BLaER1 treated with 17β-estradiol and CSF1 and Interleukin-3, amounts not matched to agents 10 nM and 100 nM (cell line): ENCODE results near the gene STIM2.
A peak's percentile ranks its signal among the peaks of the same experiment; 100 is the strongest.

Source experiments
- H3K27ac ChIP-seq, 11 experiments: shearing (Covaris generic); formaldehyde crosslinking; 2 replicates each; pipeline ENCODE4 v1.8.1; 2022
- H3K27me3 ChIP-seq, 11 experiments: shearing (Covaris generic); formaldehyde crosslinking; 2 replicates each; pipeline ENCODE4 v1.8.1; 2022
- H3K36me3 ChIP-seq, 11 experiments: shearing (Covaris generic); formaldehyde crosslinking; 2 replicates each; pipeline ENCODE4 v1.8.1; 2022
- H3K4me1 ChIP-seq, 10 experiments: shearing (Covaris generic); formaldehyde crosslinking; 2 replicates each; pipeline ENCODE4 v1.8.1; 2022
- H3K4me2 ChIP-seq, 11 experiments: shearing (Covaris generic); formaldehyde crosslinking; 2 replicates each; pipeline ENCODE4 v1.8.1; 2022
- H3K4me3 ChIP-seq, 10 experiments: shearing (Covaris generic); formaldehyde crosslinking; 2 replicates each; pipeline ENCODE4 v1.8.1; 2022
- H3K9ac ChIP-seq, 11 experiments: shearing (Covaris generic); formaldehyde crosslinking; 2 replicates each; pipeline ENCODE4 v1.8.1; 2022
- H3K9me3 ChIP-seq, 11 experiments: shearing (Covaris generic); formaldehyde crosslinking; replicated peaks in 1 of 11; 2 replicates each; pipeline ENCODE4 v1.8.1; 2022
- H4K20me1 ChIP-seq, 11 experiments: shearing (Covaris generic); formaldehyde crosslinking; 2 replicates each; pipeline ENCODE4 v1.8.1; 2022
- Cebpa-rat ChIP-seq, 11 experiments: shearing (Covaris generic); IDR thresholded peaks; 2 replicates each; pipeline ENCODE4 v1.8.1; 2022

Gene STIM2

GRCh38 chr4:27009539-27009938 lies 148.9 kb downstream of the STIM2 start:
- Histone ChIP-seq H4K20me1 (peaks cover 0 to 7% (median 0%) of the 10 kb centered on the region in 11 experiments; a peak in 2 of 22 replicates), H3K4me3 (no peak overlapping the region), H3K4me2 (no peak overlapping the region), H3K27ac (no peak overlapping the region), H3K27me3 (no peaks in the 10 kb centered on the region), H3K9ac (no peak overlapping the region), H3K4me1 (peaks cover 0 to 6% (median 0%) of the 10 kb centered on the region in 10 experiments; a peak in 3 of 20 replicates), H3K9me3 (peaks cover 0 to under 1% (median 0%) of the 10 kb centered on the region in 11 experiments; a peak in 1 of 22 replicates), H3K36me3 (peaks cover 0 to 86% (median 52%) of the 10 kb centered on the region in 11 experiments; a peak in 19 of 22 replicates)
- no peak for TF ChIP-seq Cebpa-rat (IDR thresholded peaks at IDR 0.05)

GRCh38 chr4:27010334-27010940 lies 149.8 kb downstream of the STIM2 start:
- peaks cover 0 to 9% (median 1%) of the 10 kb centered on the region in 11 experiments; a peak in 6 of 22 replicates for H3K9me3 ChIP-seq
- no peak for TF ChIP-seq Cebpa-rat (IDR thresholded peaks at IDR 0.05)
- peak overlapping the region in 3 of 11 experiments; percentile 14 to 32 (median 19); a peak in 3 of 22 replicates for H3K27ac ChIP-seq
- H3K4me2 ChIP-seq, result no peak overlapping the region
- H3K9ac ChIP-seq, result peak overlapping the region in 1 of 11 experiments; percentile 25; a peak in 1 of 22 replicates
- H3K36me3 ChIP-seq, result peaks cover 0 to 90% (median 52%) of the 10 kb centered on the region in 11 experiments; a peak in 19 of 22 replicates
- peaks cover 0 to 6% (median 0%) of the 10 kb centered on the region in 10 experiments; a peak in 3 of 20 replicates for H3K4me1 ChIP-seq
- H4K20me1 ChIP-seq, result peaks cover 0 to 7% (median 0%) of the 10 kb centered on the region in 11 experiments; a peak in 2 of 22 replicates
- H3K27me3 ChIP-seq, result no peaks in the 10 kb centered on the region
- H3K4me3 ChIP-seq, result no peak overlapping the region

GRCh38 chr4:27011401-27011800 lies 150.8 kb downstream of the STIM2 start:
- no peak for TF ChIP-seq Cebpa-rat (IDR thresholded peaks at IDR 0.05)
- Histone ChIP-seq H3K9me3 (peaks cover 0 to 14% (median 4%) of the 10 kb centered on the region in 11 experiments; a peak in 8 of 22 replicates), H3K4me2 (no peak overlapping the region), H3K9ac (no peak overlapping the region), H3K4me1 (peaks cover 0 to 6% (median 0%) of the 10 kb centered on the region in 10 experiments; a peak in 3 of 20 replicates), H3K27me3 (no peaks in the 10 kb centered on the region), H3K27ac (no peak overlapping the region), H3K4me3 (no peak overlapping the region), H3K36me3 (peaks cover 0 to 93% (median 54%) of the 10 kb centered on the region in 11 experiments; a peak in 21 of 22 replicates), H4K20me1 (peaks cover 0 to 7% (median 0%) of the 10 kb centered on the region in 11 experiments; a peak in 2 of 22 replicates)

DNA sequence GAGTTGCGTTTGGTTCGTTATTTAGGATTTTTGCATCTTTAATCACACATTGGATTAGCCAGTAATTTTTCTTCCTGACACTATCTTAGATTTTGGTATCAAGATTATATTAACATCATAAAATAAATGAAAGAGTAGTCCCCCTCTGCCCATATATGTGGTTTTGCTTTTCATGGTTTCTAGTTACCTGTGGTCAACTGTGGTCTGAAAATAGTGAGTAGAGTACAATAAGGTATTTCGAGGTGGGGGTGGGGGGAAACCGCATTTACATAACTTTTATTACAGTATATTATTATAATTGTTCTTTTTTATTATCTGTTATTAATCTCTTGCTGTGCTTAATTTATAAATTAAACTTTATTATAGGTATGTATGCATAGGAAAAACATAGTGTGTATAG lies 152.4 kb downstream of the STIM2 start:
- H3K27me3 ChIP-seq, result no peaks in the 10 kb centered on the region
- no peak overlapping the region for H3K4me3 ChIP-seq
- H3K4me1 ChIP-seq, result peaks cover 0 to 6% (median 0%) of the 10 kb centered on the region in 10 experiments; a peak in 5 of 20 replicates
- peaks cover 0 to 14% (median 4%) of the 10 kb centered on the region in 11 experiments; a peak in 8 of 22 replicates for H3K9me3 ChIP-seq
- no peak overlapping the region for H3K4me2 ChIP-seq
- no peak for TF ChIP-seq Cebpa-rat (IDR thresholded peaks at IDR 0.05)
- H3K27ac ChIP-seq, result no peak overlapping the region
- peaks cover 0 to 7% (median 0%) of the 10 kb centered on the region in 11 experiments; a peak in 2 of 22 replicates for H4K20me1 ChIP-seq
- no peak overlapping the region for H3K9ac ChIP-seq
- peaks cover 6 to 93% (median 60%) of the 10 kb centered on the region in 11 experiments; a peak in 21 of 22 replicates for H3K36me3 ChIP-seq

GRCh38 chr4:27016551-27016950 lies 155.9 kb downstream of the STIM2 start:
- Histone ChIP-seq H3K4me3 (no peak overlapping the region), H3K27me3 (no peaks in the 10 kb centered on the region), H3K36me3 (peaks cover 33 to 97% (median 75%) of the 10 kb centered on the region in 11 experiments), H4K20me1 (no peaks in the 10 kb centered on the region), H3K9me3 (peaks cover 0 to 14% (median 4%) of the 10 kb centered on the region in 11 experiments; a peak in 8 of 22 replicates), H3K4me2 (no peak overlapping the region), H3K4me1 (peaks cover 0 to 4% (median 1%) of the 10 kb centered on the region in 10 experiments; a peak in 7 of 20 replicates), H3K27ac (no peak overlapping the region), H3K9ac (no peak overlapping the region)
- TF ChIP-seq Cebpa-rat (IDR thresholded peaks at IDR 0.05), result no peak

GRCh38 chr4:27017623-27018022 lies 157.0 kb downstream of the STIM2 start:
- Histone ChIP-seq H3K4me2 (no peak overlapping the region), H3K4me3 (no peak overlapping the region), H3K27ac (no peak overlapping the region), H3K36me3 (peaks cover 36 to 99% (median 82%) of the 10 kb centered on the region in 11 experiments), H3K4me1 (peaks cover 0 to 8% (median 0%) of the 10 kb centered on the region in 10 experiments; a peak in 4 of 20 replicates), H3K9me3 (peaks cover 0 to 14% (median 4%) of the 10 kb centered on the region in 11 experiments; a peak in 8 of 22 replicates), H3K27me3 (no peaks in the 10 kb centered on the region), H4K20me1 (no peaks in the 10 kb centered on the region), H3K9ac (no peak overlapping the region)
- no peak for TF ChIP-seq Cebpa-rat (IDR thresholded peaks at IDR 0.05)

DNA sequence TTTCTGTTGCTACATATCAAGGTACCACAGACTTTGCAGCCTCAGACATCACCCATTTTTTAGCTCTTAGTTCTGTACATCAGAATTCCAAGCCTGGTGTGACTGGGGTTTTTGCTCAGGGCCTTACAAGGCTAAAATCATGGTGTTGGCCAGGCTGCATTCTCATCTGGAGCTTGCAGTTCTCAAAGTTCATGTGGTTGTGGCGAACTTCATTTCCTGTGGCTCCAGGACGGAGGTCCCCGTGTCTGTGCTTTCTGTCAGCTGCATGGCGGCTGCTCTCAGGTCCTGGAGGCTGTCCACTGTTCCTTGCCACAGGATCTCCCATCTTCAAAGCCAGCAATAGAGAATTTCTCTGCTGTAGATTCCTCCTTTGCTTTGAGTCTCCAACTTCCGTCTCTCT lies 157.4 kb downstream of the STIM2 start:
- Histone ChIP-seq H3K27ac (no peak overlapping the region), H3K9ac (no peak overlapping the region), H3K4me1 (peaks cover 0 to 8% (median 0%) of the 10 kb centered on the region in 10 experiments; a peak in 4 of 20 replicates), H3K36me3 (peaks cover 41 to 99% (median 84%) of the 10 kb centered on the region in 11 experiments), H4K20me1 (no peaks in the 10 kb centered on the region), H3K4me3 (no peak overlapping the region), H3K9me3 (peaks cover 0 to 14% (median 4%) of the 10 kb centered on the region in 11 experiments; a peak in 8 of 22 replicates), H3K4me2 (no peak overlapping the region), H3K27me3 (no peaks in the 10 kb centered on the region)
- no peak for TF ChIP-seq Cebpa-rat (IDR thresholded peaks at IDR 0.05)

DNA sequence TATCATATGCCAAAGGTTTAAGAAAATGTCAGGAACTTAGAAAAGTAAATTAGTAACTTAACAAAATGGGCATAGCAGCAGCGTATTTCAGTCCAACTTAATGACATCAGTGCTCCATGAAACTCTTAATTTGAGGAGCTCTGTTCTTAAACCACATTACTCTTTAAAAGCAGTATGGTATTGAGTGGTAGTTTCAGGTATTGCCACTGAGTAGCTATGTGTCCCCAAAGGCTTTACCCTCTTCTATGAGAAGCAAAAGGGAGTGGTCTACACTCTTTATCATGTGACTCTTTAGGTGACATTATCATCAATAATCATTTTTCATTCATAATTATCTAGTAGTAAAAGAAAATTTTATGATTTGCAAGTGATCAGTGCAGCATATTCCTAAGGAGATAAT lies 158.3 kb downstream of the STIM2 start:
- H3K4me3 ChIP-seq, result no peak overlapping the region
- peaks cover 0 to 8% (median 0%) of the 10 kb centered on the region in 10 experiments; a peak in 4 of 20 replicates for H3K4me1 ChIP-seq
- H3K9ac ChIP-seq, result no peak overlapping the region
- no peak for TF ChIP-seq Cebpa-rat (IDR thresholded peaks at IDR 0.05)
- H4K20me1 ChIP-seq, result no peaks in the 10 kb centered on the region
- H3K4me2 ChIP-seq, result no peak overlapping the region
- peaks cover 0 to 14% (median 4%) of the 10 kb centered on the region in 11 experiments; a peak in 8 of 22 replicates for H3K9me3 ChIP-seq
- H3K27me3 ChIP-seq, result no peaks in the 10 kb centered on the region
- H3K27ac ChIP-seq, result no peak overlapping the region
- H3K36me3 ChIP-seq, result peaks cover 46 to 100% (median 87%) of the 10 kb centered on the region in 11 experiments

DNA sequence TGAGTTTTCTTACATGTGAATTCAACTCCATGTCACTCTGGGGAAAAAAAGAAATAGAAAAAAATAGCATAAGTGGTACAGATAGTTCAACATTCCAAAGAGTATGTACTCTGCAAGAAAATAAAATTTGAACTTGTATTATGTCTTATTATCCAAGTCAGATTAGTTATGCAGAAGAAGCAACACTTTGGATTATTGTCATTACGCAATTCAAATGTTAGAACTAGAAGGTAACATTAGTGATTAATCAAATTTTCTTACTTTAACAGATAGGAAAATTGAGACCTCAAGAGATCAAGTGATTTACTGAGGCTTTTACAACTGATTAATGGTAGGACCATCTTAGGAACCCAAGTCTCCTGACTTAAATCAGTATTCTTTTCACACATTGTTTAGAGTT lies 159.1 kb downstream of the STIM2 start:
- TF ChIP-seq Cebpa-rat (IDR thresholded peaks at IDR 0.05), result peak in 1 of 11 experiments; percentile 39; a peak in 1 of 22 replicates
- H3K36me3 ChIP-seq, result peaks cover 46 to 100% (median 86%) of the 10 kb centered on the region in 11 experiments
- H3K9me3 ChIP-seq, result peaks cover 0 to 12% (median 4%) of the 10 kb centered on the region in 11 experiments; a peak in 8 of 22 replicates

More for the DNA sequence above, 159.1 kb downstream of the STIM2 start:
- no peak overlapping the region for H3K9ac ChIP-seq
- H3K4me3 ChIP-seq, result no peak overlapping the region
- no peak overlapping the region for H3K27ac ChIP-seq
- 0 out of 22 replicates have a peak, but pooled peaks cover 0 to 2% (median 0%) of the 10 kb centered on the region in 11 experiments for H4K20me1 ChIP-seq
- H3K27me3 ChIP-seq, result no peaks in the 10 kb centered on the region
- H3K4me2 ChIP-seq, result no peak overlapping the region
- H3K4me1 ChIP-seq, result peaks cover 0 to 8% (median 0%) of the 10 kb centered on the region in 10 experiments; a peak in 4 of 20 replicates
